Stimulated activated CD4-positive, alpha-beta T cell treated with anti-CD3 and anti-CD28 coated beads, Interleukin-2, amount 100 ng/mL, for 4 hours (primary cell): ENCODE measurements around the gene COLEC11.
"Not testable (repeated sequence)": the region's sequence is repeated elsewhere in the genome, so short reads cannot be mapped to it uniquely, and the experiment has no call there.

Source experiments
- DNase-seq: peaks from one replicate; pipeline ENCODE4 v3.0.0-alpha.2; 2020; ENCODE audit warnings: low read depth

The COLEC11 gene

GRCh38 chr2:3606028-3606369, 11.1 kb downstream of the COLEC11 start:
- no peak for DNase-seq

GRCh38 chr2:3606370-3607201, 11.7 kb downstream of the COLEC11 start:
- no peak for DNase-seq

GRCh38 chr2:3608373-3609278, 13.7 kb downstream of the COLEC11 start:
- DNase-seq = no peak

GRCh38 chr2:3609279-3609673, 14.4 kb downstream of the COLEC11 start:
- DNase-seq = not testable (repeated sequence)

GRCh38 chr2:3610415-3610814, 15.5 kb downstream of the COLEC11 start:
- DNase-seq = no peak

- no peak for DNase-seq
Measured at GRCh38 chr2:3610881-3611505, 16.1 kb downstream of the COLEC11 start.

GRCh38 chr2:3611589-3611988, 16.7 kb downstream of the COLEC11 start:
- no peak for DNase-seq

GRCh38 chr2:3612639-3613523, 18.0 kb downstream of the COLEC11 start:
- DNase-seq = no peak

- DNase-seq = no peak
Measured at GRCh38 chr2:3613524-3613905, 18.6 kb downstream of the COLEC11 start.

GRCh38 chr2:3614743-3615142, 19.8 kb downstream of the COLEC11 start:
- DNase-seq = not testable (repeated sequence)

GRCh38 chr2:3615541-3616200, 20.8 kb downstream of the COLEC11 start:
- DNase-seq = not testable (repeated sequence)

- not testable (repeated sequence) for DNase-seq
Measured at GRCh38 chr2:3616435-3617197, 21.7 kb downstream of the COLEC11 start.

- DNase-seq = no peak
Measured at GRCh38 chr2:3617198-3617890, 22.4 kb downstream of the COLEC11 start.

GRCh38 chr2:3618367-3618766, 23.5 kb downstream of the COLEC11 start:
- no peak for DNase-seq

GRCh38 chr2:3619033-3619432, 24.1 kb downstream of the COLEC11 start:
- no peak for DNase-seq

GRCh38 chr2:3619661-3620060, 24.7 kb downstream of the COLEC11 start:
- not testable (repeated sequence) for DNase-seq

- no peak for DNase-seq
Measured at GRCh38 chr2:3620834-3621233, 25.9 kb downstream of the COLEC11 start.

- no peak for DNase-seq
Measured at GRCh38 chr2:3622967-3623366, 28.1 kb downstream of the COLEC11 start.

- no peak for DNase-seq
Measured at GRCh38 chr2:3624059-3624794, 29.3 kb downstream of the COLEC11 start.
